ENCODE data around the gene HPCA. TPM values are rescaled to one million over a fixed set of nuclear protein-coding genes. Genes with fewer than 3 reads are reported as not detected.

The HPCA gene
- total RNA-seq, result 1 to 10 TPM in 1 of 4 donors, not detected in 3; 1.2 TPM

DNA sequence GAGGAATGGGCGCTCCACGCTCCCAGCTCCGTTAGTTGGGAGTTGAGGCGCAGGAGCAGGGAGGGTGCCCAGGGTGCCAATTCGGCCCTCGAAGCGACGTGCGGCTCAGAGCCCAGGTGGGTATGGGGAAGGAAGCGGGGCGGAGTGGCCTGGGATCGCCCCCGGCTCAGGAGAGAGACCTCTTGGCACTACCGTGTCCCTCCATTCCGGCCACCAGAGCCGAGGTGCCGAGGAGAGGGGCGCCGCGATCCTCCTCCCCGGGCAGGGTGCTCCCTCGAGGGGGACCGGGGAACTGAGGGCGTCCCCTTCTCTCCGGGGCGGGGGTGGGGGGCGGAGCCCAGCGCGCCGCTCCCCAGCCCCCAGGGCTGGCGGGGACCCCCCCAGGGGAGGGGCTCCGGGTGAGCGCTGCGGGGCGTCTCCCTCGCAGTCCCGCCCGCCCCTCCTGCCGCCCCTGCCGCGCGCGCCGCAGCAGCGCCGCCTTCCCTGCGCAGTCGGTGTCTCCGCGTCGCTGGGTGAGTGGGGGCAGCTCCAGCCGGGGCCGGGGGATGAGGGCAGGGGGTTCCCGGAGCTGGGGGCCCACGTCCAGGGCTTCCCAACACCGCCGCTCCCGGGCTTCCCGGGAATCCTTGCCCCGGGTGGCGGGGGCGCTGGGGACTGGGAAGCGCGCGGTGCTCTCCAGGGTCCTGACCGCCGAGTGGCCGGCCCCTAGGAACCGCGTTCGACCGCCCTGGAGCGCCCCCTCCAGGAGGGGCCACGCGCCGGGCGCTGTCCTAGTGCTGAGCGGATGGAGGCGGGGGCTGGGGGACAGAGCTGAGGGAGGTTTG, at the start of gene HPCA:
TSS of gene HPCA (plus strand) at position 488 of the 824 bp plus-strand sequence. CDS start 2,408 bp downstream, outside the sequence.
- ATAC-seq (ENCODE audit: low FRiP score) (peak; percentile 54), DNase-seq (ENCODE audit: low spot score) (no peak)
- TF ChIP-seq, protein P1, sequence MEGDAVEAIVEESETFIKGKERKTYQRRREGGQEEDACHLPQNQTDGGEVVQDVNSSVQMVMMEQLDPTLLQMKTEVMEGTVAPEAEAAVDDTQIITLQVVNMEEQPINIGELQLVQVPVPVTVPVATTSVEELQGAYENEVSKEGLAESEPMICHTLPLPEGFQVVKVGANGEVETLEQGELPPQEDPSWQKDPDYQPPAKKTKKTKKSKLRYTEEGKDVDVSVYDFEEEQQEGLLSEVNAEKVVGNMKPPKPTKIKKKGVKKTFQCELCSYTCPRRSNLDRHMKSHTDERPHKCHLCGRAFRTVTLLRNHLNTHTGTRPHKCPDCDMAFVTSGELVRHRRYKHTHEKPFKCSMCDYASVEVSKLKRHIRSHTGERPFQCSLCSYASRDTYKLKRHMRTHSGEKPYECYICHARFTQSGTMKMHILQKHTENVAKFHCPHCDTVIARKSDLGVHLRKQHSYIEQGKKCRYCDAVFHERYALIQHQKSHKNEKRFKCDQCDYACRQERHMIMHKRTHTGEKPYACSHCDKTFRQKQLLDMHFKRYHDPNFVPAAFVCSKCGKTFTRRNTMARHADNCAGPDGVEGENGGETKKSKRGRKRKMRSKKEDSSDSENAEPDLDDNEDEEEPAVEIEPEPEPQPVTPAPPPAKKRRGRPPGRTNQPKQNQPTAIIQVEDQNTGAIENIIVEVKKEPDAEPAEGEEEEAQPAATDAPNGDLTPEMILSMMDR (IDR thresholded peaks at IDR 0.05), result no peak

- DNase-seq (ENCODE audit: low spot score), result no peak
- ATAC-seq (ENCODE audit: low FRiP score), result no peak
- TF ChIP-seq, protein P1 (IDR thresholded peaks at IDR 0.05), result no peak
Observed at GRCh38 chr1:32848354-32849063, 37.8 kb upstream of the HPCA start.

DNA sequence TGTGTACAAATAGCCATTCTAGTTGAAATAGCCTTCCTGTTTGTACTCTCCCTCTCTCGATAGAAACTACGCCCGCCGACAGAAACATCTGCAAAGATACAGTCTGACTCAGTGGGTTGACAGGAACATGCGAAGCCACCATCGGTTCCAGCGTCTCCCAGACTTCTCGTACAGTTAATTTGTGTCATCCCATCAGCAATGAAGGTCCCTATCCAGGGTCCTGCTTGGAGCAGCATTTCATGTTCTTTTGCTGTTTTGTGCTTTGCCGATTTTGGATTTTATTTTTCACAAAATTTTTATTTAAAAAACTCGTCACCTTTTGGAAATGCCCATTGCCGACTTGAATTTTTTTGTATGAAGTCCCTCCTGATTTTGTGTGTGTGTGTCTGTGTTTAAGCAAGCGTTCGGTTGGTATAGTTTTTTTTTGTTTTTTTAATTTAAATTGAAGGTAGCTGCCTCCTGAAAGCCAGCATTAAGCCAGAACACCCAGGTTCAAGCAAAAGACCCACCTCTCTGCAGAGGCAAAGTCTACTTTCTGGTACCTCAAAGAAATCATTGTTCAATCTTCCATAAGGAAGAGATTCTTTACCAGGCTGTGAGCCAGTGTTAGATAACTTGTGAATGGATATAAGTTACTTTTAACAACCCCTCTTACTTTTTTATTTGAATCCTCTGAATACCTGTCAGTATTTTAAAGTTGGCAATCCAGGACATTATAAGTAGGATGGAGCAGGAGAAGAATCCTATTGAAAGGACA, 30.3 kb upstream of the HPCA start:
- no peak for ATAC-seq (ENCODE audit: low FRiP score)
- TF ChIP-seq, protein P1 (IDR thresholded peaks at IDR 0.05), result no peak

DNA sequence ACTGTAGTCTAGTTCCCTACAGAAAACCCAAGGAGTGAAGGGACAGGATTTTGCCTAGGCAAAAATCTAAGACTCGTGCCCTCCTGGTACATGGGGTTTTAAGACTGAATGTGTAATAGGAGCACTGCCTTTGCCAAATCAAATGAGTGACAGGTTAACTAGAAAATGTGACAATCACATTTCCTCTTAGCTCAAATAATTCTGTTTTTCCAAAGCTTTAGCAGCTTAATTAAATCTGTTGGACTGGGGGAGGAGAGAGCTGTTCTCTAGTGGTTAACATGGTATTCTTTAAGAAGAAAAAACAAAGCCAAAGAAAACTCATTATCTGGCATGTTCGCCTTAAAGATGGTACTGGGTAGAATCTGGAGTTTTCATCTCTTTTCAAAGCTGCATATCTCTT, 28.2 kb upstream of the HPCA start:
- ATAC-seq (ENCODE audit: low FRiP score), result no peak
- DNase-seq (ENCODE audit: low spot score), result no peak
- TF ChIP-seq, protein P1 (IDR thresholded peaks at IDR 0.05), result no peak

More for the DNA sequence above, 30.3 kb upstream of the HPCA start:
- no peak for DNase-seq (ENCODE audit: low spot score)

GRCh38 chr1:32858791-32859190, 27.5 kb upstream of the HPCA start:
- DNase-seq (ENCODE audit: low spot score), result no peak
- ATAC-seq (ENCODE audit: low FRiP score), result no peak
- TF ChIP-seq, protein P1 (IDR thresholded peaks at IDR 0.05), result no peak

DNA sequence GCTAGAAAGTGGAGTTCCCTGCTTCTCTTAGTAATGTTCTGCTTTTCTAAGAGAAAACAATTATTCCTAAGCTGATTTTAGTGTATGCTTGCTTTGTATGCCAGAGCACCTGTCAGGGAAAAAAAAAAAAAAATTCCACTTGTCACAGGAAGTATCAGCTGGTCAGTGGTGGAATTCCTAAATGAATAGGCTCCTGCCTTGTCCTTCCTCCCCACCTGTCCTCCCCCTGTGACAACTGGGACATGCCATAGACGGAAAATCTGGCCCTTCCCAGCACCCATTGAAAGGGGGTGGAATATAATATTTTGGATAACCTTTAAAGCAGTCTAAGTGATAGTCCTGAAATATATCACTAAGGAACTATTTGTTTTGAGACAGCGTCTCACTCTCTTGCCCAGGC, 26.4 kb upstream of the HPCA start:
- TF ChIP-seq, protein P1 (IDR thresholded peaks at IDR 0.05), result no peak
- no peak for ATAC-seq (ENCODE audit: low FRiP score)
- no peak for DNase-seq (ENCODE audit: low spot score)

Measured in omental fat pad (tissue), 4 donors.